Transverse colon (tissue), 3 donors: Measurements from ENCODE around the gene FGD3.

Experiments used
- CTCF ChIP-seq, 5 experiments: fragments of 200-600 bp in 3 of 5; fragments of 450-650 bp in 2 of 5; sonication (generic) in 3 of 5; IDR thresholded peaks; 1 replicate in 2 of 5; 2 replicates in 3 of 5; pipeline ENCODE4 v1.5.1; 2016 to 2017; ENCODE audit warnings: antibody characterized with exemption in 5 of 5, inconsistent platforms in 3 of 5, mild to moderate bottlenecking in 2 of 5, moderate library complexity in 1 of 5
- POLR2A ChIP-seq: fragments of 450-650 bp; IDR thresholded peaks from one replicate; pipeline ENCODE4 v1.6.1; 2016; ENCODE audit warnings: antibody characterized with exemption, mild to moderate bottlenecking, moderate library complexity

- no peak for TF ChIP-seq POLR2A
- TF ChIP-seq CTCF (IDR thresholded peaks at IDR 0.05) = no peak
Observed at GRCh38 chr9:92970467-92970923, 23.2 kb downstream of the FGD3 start.
